ENCODE data around the gene DLGAP4.

DLGAP4 gene

GRCh38 chr20:36333841-36334240, 27.7 kb downstream of the DLGAP4 start:
- no peak for DNase-seq

DNA sequence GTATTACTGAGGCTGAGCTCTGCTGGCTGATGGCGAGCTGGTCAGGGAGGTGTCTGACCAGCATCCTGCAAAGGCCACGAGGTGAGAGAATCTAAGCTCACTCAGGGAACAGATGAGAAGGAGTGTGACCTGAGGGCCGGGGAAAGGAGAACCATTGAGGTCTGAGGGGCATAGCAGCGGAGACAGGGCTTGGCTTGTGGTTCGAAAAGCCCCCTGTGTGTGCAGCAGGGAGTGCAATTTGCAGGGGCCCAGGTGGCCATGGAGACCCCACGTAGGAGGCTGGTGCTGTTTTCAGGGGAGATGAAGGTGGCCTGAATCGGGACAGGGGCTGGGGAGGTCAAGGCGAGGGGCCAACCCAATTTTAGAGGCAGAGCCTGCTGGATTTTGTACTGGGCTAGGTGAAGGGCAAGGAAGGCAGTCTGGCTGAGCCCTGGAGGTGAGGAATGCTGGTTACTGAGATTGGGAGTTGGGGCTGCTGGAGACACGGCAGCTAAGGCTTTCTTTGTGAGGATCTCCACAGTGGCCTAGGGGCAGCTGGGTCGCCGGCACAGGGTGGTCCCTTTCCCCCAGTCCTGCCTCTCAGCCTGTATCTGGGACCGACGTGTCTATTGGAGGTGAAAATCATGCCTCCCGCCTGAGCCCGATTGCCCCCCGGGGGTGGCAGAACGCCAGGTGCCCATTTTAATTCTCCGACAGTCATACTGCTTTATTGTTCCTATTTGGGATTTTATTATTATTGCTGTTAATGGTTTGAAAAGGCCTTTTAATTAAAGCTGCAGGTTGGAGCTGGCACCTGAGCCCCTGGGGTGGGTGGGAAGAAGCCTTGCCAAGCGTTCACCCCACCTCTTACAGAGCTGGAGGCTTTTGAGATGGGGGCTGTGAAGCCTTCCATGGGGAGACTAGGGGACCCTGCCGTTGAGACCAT, 28.4 kb downstream of the DLGAP4 start:
- DNase-seq, result no peak

GRCh38 chr20:36335206-36335870, 29.2 kb downstream of the DLGAP4 start:
- DNase-seq, result no peak

GRCh38 chr20:36336204-36336603, 30.1 kb downstream of the DLGAP4 start:
- no peak for DNase-seq

- DNase-seq, result no peak
Observed at GRCh38 chr20:36336954-36337704, 31.0 kb downstream of the DLGAP4 start.

DNA sequence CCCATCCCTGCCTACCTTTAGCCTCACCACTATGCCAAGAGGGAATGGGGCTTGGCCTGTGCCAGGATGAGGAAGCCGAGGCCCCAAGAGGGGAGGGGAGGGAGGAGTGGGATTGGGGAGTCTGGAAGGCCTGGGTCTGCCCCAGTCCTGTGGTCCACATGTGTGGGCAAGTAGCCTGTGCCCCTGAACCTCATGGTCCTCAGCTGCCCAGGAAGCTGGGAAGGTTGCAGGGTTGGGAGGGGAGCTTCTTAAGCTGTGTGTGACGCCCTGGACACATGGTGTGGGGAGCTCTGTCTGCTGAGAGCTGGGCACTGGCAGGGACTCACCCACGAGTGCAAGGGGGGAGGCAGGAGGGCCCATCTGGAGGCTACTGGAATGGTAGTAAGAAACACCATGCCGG, 31.7 kb downstream of the DLGAP4 start:
- no peak for DNase-seq

DNA sequence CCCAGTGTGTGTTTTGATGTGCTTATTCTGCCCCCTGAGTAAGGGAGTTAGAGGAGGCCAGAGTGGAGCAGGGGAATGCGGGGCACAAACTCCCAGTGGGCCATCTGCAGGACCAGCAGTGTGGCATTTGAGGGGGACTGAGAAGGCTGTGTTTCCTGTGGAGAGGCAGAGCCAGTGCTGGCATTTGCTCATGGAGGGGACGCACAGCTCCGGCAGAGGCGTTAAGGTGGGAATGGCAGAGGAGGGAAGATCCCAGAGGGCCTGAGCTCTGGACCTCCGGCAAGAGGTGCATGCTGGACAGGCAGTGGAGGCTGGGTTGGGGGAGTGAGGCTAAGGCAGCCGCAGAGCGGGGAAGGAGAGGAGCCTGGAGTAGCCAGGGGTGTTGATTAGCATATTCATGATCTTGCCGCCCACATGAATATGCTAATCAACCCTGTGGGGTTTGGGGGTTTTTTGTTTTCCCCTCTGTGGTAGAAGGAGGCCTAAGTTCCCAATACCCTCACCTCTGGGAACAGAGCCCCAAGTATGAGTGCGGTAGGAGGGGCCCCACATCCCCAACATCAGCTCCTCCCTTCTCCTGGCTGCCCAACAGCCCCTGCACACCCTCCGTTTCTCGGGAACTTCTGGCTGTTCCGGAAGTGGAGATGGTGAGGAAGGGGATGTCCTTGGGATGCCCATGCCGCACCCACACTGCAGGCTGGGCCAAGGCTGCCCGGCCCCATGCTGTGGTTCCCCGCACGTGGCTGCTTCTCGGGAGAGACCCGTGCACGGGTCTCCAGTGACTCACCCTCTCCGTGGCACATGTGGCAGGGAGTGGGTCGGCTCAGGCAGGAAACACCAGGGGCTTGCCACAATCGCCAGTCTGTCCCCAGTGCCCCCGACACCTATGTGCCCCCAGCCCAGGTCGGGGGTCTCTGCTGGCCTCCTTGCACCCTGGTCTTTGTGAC, 33.8 kb downstream of the DLGAP4 start:
- DNase-seq, result no peak

DNA sequence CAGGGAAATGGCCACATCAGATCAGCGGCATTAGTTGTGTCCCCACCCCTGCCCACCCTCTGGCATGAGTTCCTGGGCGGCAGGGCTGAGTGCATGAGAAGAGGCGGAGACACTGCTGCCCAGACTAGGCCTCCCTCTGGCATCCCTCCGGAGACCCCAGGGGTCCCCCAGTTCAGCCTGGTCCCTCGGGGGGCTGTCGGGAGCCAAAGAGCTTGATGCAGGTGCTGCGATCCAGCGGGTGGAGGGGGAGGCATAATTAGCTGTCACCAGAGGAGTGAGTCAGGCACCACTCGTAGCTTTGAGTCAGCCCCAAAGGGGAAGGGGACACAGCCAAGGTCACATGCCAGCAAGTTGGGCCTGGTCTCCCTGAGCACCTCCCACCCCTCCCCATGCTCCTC, 34.5 kb downstream of the DLGAP4 start:
- DNase-seq, result no peak

DNA sequence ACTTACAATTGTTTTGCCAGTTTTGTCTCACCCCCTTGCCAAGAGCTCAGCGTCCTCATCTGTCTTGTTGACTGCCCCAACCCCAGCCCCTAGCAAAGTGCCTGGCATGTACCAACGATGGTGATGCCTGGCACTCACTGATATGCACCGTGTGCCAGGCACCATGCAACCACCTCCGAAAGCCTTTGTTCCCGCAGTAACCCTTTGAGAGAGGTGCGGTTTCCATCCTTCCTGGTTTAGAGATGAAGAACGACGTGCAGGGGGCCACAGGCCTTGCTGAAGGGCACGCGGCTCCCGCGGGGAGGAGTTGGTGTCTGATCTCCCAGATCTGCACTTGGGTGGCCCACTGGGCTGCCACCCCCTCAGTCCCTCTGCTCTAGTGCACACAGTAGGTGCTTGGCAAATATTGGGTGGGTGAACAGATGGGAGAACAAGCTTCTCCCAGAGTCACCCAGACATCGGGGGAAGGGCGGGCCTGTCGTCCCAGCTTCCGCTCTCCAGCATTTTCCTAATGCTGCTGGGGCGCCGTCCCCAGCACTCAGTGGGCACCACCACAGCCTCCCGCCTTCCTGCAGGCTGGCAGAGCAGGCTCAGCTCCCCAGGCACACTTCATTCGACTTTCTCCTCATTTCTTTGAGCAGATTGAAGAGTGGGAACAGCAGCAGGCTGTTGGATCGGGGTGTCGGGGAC, 35.3 kb downstream of the DLGAP4 start:
- no peak for DNase-seq

DNA sequence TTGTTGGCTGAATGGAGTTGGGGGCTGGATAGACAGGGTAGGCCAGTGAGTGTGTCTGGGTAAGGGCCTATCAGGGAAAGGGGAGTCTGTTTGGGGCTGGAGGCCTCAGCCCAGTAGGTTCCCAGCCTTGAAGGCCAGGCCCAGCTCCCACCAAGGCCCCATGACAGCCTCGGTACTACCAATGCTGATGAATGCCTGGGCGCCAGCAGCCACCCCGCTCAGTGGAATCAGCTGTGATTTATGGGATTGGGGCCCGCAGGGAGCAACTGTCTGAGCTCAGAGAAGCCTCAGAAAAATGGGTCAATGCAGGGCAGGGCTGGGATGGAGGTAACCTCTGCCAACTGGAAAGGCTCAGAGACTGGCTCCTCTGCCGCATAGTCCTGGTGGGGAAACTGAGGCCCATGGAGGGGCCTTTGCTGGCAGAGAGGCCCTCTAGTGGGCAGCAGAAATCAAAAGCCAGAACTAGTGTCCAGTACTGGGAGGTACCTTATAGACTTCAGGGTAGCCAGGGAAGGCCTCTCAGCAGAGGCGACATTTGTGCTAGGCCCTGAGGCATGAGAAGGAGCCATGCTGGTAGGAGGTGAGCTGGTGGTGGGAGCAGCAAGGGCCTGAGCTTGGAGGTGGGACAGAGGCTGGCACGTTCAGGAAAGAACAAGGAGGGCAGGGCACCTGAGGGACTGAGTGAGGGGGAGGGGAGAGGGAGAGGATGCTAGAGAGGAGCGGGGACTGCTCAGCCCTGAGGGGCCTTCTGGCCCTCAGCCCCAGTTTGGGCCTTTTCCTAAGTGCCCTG, 36.4 kb downstream of the DLGAP4 start:
- no peak for DNase-seq

DNA sequence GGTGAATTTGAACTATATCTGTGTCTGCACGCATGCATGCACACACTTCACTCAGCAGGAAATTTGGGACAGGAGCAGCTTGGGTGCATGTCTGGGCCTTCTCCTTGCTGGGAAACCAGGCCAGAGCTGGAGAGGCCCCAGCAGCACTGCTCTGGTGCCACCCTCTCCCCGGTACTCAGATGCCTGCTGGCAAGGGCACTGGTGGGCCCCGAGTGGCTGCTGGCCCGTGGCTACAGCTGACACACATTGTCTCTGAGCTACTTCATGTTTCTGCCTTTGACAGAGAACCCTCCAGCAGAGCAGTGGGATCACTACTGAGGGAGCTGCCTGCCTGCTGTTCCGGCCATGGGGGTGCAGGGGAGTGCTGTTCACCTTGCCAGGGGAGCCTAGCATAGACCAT, 37.5 kb downstream of the DLGAP4 start:
- DNase-seq, result no peak

GRCh38 chr20:36344517-36345132, 38.5 kb downstream of the DLGAP4 start:
- peak; percentile 41 to 70 (median 57) for DNase-seq

DNA sequence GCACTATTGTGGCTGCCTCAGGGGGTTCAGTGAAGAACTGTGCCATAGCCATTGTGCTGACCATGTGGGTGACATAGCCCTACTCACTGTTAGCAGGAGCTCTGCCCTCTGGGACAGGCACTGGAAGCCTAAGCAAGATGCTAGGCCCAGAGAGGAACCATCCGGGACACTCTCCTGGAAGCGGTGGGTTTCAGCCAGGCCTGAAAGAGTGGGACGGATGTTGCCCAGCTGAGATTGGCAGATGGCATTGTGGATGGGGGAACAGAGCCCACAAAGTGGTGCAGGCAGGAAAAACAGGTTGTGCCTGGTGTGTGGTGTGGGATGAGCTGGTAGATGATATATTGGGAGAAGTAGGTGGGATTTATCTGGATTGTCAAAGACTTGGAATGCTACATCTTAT, 40.1 kb downstream of the DLGAP4 start:
- DNase-seq, result no peak

DNA sequence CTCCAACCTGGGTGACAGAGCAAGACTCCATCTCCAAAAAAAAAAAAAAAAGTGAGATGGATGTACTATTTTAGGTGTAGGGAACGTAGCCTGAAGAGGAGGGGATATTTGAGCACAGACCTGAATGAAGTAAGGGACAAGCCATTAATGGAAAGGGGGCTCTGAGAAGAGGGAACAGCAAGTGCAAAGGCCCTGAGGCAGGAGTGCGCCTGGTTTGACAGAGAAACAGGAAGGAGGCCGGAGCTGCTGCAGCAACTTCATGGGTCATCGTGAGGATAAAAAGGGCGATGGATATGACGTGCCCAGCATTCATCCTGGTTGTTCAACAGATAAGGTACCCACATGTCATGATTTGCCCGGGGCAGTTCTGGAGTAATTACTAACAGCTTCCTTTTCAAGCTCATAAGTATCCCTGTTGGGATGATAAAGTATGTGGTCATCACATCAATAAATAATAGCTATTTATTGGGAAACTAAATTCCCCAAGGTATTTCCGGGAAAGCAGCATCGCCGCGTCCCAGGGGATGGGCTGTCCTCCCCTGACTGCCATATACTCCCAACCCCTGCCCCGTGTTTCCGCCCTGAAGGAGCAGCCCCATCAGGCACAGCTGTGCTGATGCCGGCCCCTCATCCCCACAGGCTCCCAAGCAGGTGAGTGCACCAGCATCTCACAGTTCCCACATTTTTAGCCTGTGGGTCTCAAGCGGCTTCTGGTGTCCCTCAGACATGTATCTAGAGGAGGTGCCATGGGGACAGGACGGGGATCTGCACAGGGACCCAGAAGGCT, 43.4 kb downstream of the DLGAP4 start:
- DNase-seq, result no peak

- DNase-seq, result no peak
Observed at GRCh38 chr20:36350439-36350838, 44.3 kb downstream of the DLGAP4 start.

DNA sequence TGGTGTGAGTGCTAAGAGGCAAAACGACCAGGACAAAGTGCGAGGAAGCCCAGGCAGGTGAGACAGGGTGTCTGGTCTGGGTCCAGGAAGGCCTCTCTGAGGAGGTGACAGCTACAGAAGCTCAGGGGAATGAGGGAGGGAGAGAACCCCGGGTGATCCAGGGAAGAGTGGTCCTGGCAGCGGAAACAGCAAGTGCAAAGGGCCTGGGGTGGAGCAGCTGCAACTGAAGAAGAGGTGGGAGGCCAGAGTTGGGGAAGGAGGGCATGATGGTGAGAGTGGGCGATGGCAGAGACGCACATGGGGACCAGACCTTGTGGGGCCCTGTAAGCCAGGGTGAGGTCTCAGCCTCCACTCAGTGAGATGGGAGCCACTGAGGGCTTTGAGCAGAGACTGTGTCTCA, 45.8 kb downstream of the DLGAP4 start:
- no peak for DNase-seq

DNA sequence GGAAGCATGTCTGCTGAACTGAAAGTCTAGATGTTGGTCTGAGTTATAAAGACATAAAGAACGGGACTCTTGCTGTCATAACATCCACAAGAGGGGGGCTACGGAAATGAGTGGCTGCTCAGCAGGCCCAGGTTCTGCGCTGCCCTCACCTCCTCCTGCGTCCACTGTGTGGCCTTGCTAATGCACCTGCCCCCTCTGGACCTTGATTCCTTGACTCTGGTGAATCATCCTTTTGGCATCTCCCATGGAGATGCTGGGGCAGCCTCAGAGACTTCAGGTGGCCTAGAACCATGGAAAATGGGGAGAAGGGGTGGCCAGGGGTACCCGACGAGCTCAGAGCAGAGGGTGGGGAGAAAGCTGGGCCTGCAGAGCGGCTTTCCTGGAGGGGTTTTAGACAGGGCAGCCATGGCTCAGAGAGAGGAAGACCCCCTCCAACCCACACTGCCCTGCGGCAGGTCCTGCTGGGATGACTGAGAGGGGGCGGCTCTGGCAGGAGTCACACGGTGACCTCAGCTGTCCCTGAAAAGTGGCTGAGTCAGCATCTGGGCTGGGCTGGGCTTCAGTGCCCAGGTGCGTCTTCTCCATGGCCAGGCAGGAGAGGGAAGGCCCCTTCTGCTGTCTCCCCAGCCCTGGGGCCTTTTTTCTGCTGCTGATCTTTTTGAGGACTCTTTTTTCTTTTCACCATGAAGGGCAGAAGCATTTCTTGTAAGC, 46.9 kb downstream of the DLGAP4 start:
- no peak for DNase-seq

DNA sequence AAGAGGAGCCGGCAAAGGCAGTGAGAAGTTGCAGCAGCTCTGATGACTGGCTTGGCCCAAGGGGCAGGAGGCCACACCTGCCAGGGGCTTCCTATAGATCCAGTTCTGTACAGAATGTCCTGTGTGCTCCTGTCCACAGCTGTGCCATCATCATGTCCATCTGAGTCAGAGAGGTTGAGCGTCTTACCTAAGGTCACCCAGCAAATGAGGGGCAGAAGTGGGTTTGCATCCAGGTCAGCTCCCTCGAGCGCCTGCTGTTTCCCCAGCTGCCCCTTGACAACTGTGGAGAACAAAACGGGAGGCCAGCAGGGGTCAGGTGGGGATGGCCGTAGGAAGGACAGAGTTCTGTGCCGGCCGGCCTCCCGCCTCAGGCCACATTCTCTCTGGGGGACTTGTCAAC, 47.6 kb downstream of the DLGAP4 start:
- no peak for DNase-seq
